Thyroid gland (tissue), 4 donors: ENCODE results near the gene PDE3A. TPM values are rescaled to one million over a fixed set of nuclear protein-coding genes. Genes with fewer than 3 reads are reported as not detected.

ENCODE experiments used
- DNase-seq, 2 donors: peaks; one replicate each; pipeline ENCODE4 v3.0.0-alpha.2; 2019
- H3K27ac ChIP-seq, 3 donors: fragments of 200-600 bp; sonication (generic); 1 replicate in 2 of 3; 2 replicates in 1 of 3; pipeline ENCODE4 v1.5.1; 2016 to 2019; ENCODE audit warnings: mild to moderate bottlenecking in 1 of 3, moderate library complexity in 1 of 3
- H3K27me3 ChIP-seq: fragments of 200-600 bp; sonication (generic); one replicate; pipeline ENCODE4 v1.5.1; 2019
- H3K36me3 ChIP-seq, 2 donors: fragments of 200-600 bp; sonication (generic); one replicate each; pipeline ENCODE4 v1.5.1; 2016 to 2019
- H3K4me1 ChIP-seq, 2 donors: fragments of 200-600 bp; sonication (generic); one replicate each; pipeline ENCODE4 v1.5.1; 2017 to 2019
- H3K4me3 ChIP-seq, 3 donors: fragments of 200-600 bp; sonication (generic); replicated peaks in 1 of 3; 1 replicate in 2 of 3; 2 replicates in 1 of 3; pipeline ENCODE4 v1.5.1; 2016; ENCODE audit warnings: mild to moderate bottlenecking in 1 of 3
- H3K9me3 ChIP-seq: fragments of 200-600 bp; sonication (generic); one replicate; pipeline ENCODE4 v1.5.1; 2017
- POLR2A ChIP-seq, 2 donors: fragments of 450-650 bp; IDR thresholded peaks; one replicate each; pipeline ENCODE4 v1.6.1; 2017; ENCODE audit warnings: antibody characterized with exemption in 2 of 2, mild to moderate bottlenecking in 2 of 2, moderate library complexity in 1 of 2
- WGBS, 2 donors: methylation state at CpG; one replicate each; pipeline ENCODE4 v1.1.5; 2017; 5-methylcytosine and 5-hydroxymethylcytosine counted together
- intact Hi-C: fragments of 100-400 bp; cut with DNase I; formaldehyde crosslinking; loops from one replicate; pipeline ENCODE4 v1.15.1; 2023
- total RNA-seq, 4 donors: library from RNA; depleted of rRNA; stranded (reverse); fragments of >200 nt; gene quantifications; one replicate each; pipeline ENCODE4 v1.2.3, GENCODE V29; 2016
- TF ChIP-seq, protein P1 (sequence below), 6 experiments: fragments of 200-600 bp in 3 of 6; fragments of 450-650 bp in 3 of 6; sonication (generic) in 3 of 6; IDR thresholded peaks; one replicate each; pipeline ENCODE4 v1.5.1; 2016 to 2019; ENCODE audit warnings: antibody characterized with exemption in 6 of 6, mild to moderate bottlenecking in 2 of 6, inconsistent platforms in 1 of 6, moderate library complexity in 1 of 6

Gene PDE3A
- total RNA-seq, 4 donors from 2014 or later: 2.8 to 9.9 (median 6.7) TPM

DNA sequence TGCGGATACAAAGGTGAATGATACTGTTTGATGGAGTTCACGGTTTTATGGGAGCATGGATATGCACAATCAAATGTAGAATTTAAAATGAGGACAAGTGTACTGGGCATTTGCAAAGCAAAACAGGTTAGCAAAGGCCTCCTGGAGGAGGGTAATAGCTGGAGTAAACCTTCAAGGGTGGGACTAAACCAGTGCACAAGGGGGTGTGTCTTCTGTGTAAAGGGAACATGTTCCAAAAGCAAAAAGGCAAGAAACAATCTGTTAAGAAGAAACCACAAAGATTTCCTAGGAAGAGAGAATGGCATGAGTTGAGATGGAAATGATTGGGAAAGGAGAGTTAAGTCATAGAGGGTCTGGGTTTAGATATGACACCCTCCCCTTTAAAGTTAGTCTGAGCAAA lies 217.6 kb downstream of the PDE3A start:
- Histone ChIP-seq H3K27ac (no peak overlapping the region), H3K27me3 (no peaks in the 10 kb centered on the region), H3K36me3 (no peaks in the 10 kb centered on the region), H3K9me3 (no peaks in the 10 kb centered on the region), H3K4me3 (no peak overlapping the region), H3K4me1 (no peaks in the 10 kb centered on the region)
- no peak for DNase-seq
- intact Hi-C loops: no loop called here
- TF ChIP-seq, protein P1, sequence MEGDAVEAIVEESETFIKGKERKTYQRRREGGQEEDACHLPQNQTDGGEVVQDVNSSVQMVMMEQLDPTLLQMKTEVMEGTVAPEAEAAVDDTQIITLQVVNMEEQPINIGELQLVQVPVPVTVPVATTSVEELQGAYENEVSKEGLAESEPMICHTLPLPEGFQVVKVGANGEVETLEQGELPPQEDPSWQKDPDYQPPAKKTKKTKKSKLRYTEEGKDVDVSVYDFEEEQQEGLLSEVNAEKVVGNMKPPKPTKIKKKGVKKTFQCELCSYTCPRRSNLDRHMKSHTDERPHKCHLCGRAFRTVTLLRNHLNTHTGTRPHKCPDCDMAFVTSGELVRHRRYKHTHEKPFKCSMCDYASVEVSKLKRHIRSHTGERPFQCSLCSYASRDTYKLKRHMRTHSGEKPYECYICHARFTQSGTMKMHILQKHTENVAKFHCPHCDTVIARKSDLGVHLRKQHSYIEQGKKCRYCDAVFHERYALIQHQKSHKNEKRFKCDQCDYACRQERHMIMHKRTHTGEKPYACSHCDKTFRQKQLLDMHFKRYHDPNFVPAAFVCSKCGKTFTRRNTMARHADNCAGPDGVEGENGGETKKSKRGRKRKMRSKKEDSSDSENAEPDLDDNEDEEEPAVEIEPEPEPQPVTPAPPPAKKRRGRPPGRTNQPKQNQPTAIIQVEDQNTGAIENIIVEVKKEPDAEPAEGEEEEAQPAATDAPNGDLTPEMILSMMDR (IDR thresholded peaks at IDR 0.05): no peak
- no peak for TF ChIP-seq POLR2A (IDR thresholded peaks at IDR 0.05)
- 95 to 96% methylated on average over 2 of the region's 2 CpGs for WGBS, 2 donors

DNA sequence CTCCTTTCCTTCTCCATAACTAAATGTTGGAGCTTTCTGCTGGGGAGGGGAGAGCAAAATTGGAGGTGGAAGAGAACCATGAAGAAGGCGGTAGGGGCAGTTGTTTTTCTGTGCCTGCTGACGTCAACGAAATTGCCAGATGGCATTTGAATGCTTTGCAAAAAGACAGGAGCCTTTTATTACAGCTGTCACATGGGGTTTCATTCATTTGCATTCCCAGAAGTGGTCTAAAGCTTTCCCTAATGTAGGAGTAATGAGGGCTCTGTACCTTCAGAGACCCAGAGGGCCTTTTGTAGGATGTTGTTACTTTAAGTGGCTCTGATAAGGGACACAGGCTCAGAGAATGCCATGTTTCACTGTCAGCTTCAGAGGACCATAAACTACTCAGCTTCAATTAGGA lies 219.7 kb downstream of the PDE3A start:
- Histone ChIP-seq H3K9me3 (no peaks in the 10 kb centered on the region), H3K36me3 (no peaks in the 10 kb centered on the region), H3K4me3 (no peak overlapping the region), H3K27ac (no peak overlapping the region), H3K4me1 (no peaks in the 10 kb centered on the region), H3K27me3 (no peaks in the 10 kb centered on the region)
- no peak for TF ChIP-seq POLR2A (IDR thresholded peaks at IDR 0.05)
- TF ChIP-seq, protein P1 (IDR thresholded peaks at IDR 0.05): no peak
- WGBS, 2 donors: 73 to 77% methylated on average over 3 of the region's 3 CpGs
- no peak for DNase-seq
- intact Hi-C loops: no loop called here

GRCh38 chr12:20590570-20590969 lies 222.2 kb downstream of the PDE3A start:
- no peaks in the 10 kb centered on the region for H3K36me3 ChIP-seq

GRCh38 chr12:20592556-20592955 lies 224.2 kb downstream of the PDE3A start:
- intact Hi-C loops: loop anchor here (10.0 kb wide), 1 partner anchor 138 kb away; no protein-coding TSS in a partner anchor
- Histone ChIP-seq H3K9me3 (no peaks in the 10 kb centered on the region), H3K36me3 (no peaks in the 10 kb centered on the region), H3K27ac (no peak overlapping the region), H3K27me3 (no peaks in the 10 kb centered on the region), H3K4me3 (no peak overlapping the region), H3K4me1 (no peaks in the 10 kb centered on the region)
- TF ChIP-seq POLR2A (IDR thresholded peaks at IDR 0.05): no peak
- TF ChIP-seq, protein P1 (IDR thresholded peaks at IDR 0.05): no peak
- 22 to 50% methylated on average over 2 of the region's 2 CpGs for WGBS, 2 donors
- DNase-seq: no peak

More at GRCh38 chr12:20590570-20590969, 222.2 kb downstream of the PDE3A start:
- DNase-seq: no peak
- intact Hi-C loops: loop anchor here (10.0 kb wide), 1 partner anchor 136 kb away; no protein-coding TSS in a partner anchor
- no peaks in the 10 kb centered on the region for H3K27me3 ChIP-seq
- TF ChIP-seq, protein P1 (IDR thresholded peaks at IDR 0.05): no peak
- TF ChIP-seq POLR2A (IDR thresholded peaks at IDR 0.05): no peak
- no peaks in the 10 kb centered on the region for H3K4me1 ChIP-seq
- H3K27ac ChIP-seq: no peak overlapping the region
- H3K9me3 ChIP-seq: no peaks in the 10 kb centered on the region
- no peak overlapping the region for H3K4me3 ChIP-seq
- 80 to 83% methylated on average over 3 of the region's 3 CpGs for WGBS, 2 donors

DNA sequence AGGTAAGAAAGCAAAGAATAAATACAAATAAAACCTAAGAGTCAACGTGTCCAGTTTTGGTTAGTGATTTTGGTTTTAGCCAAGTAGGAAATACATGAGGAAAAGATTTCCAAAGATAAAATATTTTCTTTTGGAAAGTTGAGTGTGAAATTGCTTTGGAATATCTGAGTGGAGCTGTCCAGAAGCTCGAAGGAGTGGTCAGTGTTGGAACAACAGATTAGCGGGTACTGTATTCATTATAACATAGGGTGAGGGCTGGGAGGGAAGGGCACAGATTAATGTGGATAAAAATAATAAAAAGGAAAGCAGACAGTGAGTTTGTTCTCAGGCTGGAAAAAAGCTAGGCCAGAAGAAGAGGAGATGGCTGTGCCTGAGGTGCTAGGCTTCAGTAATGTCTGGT lies 225.3 kb downstream of the PDE3A start:
- no peaks in the 10 kb centered on the region for H3K4me1 ChIP-seq
- H3K27ac ChIP-seq: no peak overlapping the region
- no peak for DNase-seq
- no peak overlapping the region for H3K4me3 ChIP-seq
- TF ChIP-seq POLR2A (IDR thresholded peaks at IDR 0.05): no peak
- TF ChIP-seq, protein P1 (IDR thresholded peaks at IDR 0.05): no peak
- WGBS, 2 donors: 65 to 71% methylated on average over 3 of the region's 3 CpGs
- H3K27me3 ChIP-seq: no peaks in the 10 kb centered on the region
- no peaks in the 10 kb centered on the region for H3K9me3 ChIP-seq
- H3K36me3 ChIP-seq: no peaks in the 10 kb centered on the region
- intact Hi-C loops: loop anchor here (10.0 kb wide), 1 partner anchor 139 kb away; no protein-coding TSS in a partner anchor
